GM21723 (cell line): ENCODE measurements around the gene CMTM4.
"Not testable (repeated sequence)": the region's sequence is repeated elsewhere in the genome, so short reads cannot be mapped to it uniquely, and the experiment has no call there.

Experiments
- ATAC-seq: cut with Tn5 transposase; IDR thresholded peaks from one replicate; pipeline ENCODE4 v1.9.1; 2021; ENCODE audit warnings: mild to moderate bottlenecking, moderate library complexity; ENCODE audit not compliant: unreplicated experiment

Gene CMTM4

GRCh38 chr16:66569827-66570405, 126.6 kb downstream of the CMTM4 start:
- ATAC-seq: no peak

GRCh38 chr16:66569131-66569530, 127.4 kb downstream of the CMTM4 start:
- ATAC-seq: no peak

GRCh38 chr16:66568355-66568754, 128.2 kb downstream of the CMTM4 start:
- ATAC-seq: no peak

- ATAC-seq: not testable (repeated sequence)
These were observed 129.3 kb downstream of the CMTM4 start for GRCh38 chr16:66567270-66567669.

GRCh38 chr16:66566051-66566901, 130.3 kb downstream of the CMTM4 start, which contains the start of gene CMTM1:
TSS of gene CMTM1 (plus strand) at chr16:66566439. CDS start at chr16:66566514, 75 bp downstream.
- no peak for ATAC-seq
